GM12865 (cell line): ENCODE data around the gene SH2D3A.
A peak's percentile ranks its signal among the peaks of the same experiment; 100 is the strongest.
"Not testable (repeated sequence)": the region's sequence is repeated elsewhere in the genome, so short reads cannot be mapped to it uniquely, and the experiment has no call there.

Experiments
- DNase-seq: peaks from one replicate; pipeline ENCODE4 v3.0.0; 2010; ENCODE audit warnings: low read depth
- H3K4me3 ChIP-seq: 2 replicates; pipeline ENCODE4 v1.5.1; 2011; ENCODE audit warnings: mild to moderate bottlenecking, low read depth, low read length, control low read depth
- TF ChIP-seq, protein P1 (sequence below): IDR thresholded peaks from 2 replicates; pipeline ENCODE4 v1.5.1; 2011; ENCODE audit warnings: low read length, control low read depth, low read depth, inconsistent platforms; ENCODE audit not compliant: insufficient read depth; ENCODE audit errors: missing control alignments

The SH2D3A gene

DNA sequence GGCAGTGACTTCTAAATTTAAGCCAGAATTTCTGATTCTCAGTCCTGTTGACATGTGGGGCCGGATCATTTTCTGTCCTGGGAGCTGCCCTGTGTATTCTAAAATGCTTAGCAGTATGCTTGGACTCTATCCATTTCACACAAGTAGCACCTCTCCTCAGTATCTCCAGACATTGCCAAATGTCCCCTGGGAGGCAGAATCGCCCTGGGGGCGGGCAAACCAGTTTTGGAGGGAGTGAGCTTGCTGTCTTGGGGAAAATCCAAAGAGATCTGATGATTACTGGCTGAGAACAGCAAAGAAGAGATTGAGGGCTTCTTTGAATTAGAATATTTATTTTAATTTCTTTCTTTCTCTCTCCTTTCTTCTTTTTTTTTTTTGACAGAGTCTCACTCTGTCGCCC, 21.7 kb upstream of the SH2D3A start:
- DNase-seq, result no peak
- TF ChIP-seq, protein P1, sequence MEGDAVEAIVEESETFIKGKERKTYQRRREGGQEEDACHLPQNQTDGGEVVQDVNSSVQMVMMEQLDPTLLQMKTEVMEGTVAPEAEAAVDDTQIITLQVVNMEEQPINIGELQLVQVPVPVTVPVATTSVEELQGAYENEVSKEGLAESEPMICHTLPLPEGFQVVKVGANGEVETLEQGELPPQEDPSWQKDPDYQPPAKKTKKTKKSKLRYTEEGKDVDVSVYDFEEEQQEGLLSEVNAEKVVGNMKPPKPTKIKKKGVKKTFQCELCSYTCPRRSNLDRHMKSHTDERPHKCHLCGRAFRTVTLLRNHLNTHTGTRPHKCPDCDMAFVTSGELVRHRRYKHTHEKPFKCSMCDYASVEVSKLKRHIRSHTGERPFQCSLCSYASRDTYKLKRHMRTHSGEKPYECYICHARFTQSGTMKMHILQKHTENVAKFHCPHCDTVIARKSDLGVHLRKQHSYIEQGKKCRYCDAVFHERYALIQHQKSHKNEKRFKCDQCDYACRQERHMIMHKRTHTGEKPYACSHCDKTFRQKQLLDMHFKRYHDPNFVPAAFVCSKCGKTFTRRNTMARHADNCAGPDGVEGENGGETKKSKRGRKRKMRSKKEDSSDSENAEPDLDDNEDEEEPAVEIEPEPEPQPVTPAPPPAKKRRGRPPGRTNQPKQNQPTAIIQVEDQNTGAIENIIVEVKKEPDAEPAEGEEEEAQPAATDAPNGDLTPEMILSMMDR, result no peak
- H3K4me3 ChIP-seq, result no peak overlapping the region

DNA sequence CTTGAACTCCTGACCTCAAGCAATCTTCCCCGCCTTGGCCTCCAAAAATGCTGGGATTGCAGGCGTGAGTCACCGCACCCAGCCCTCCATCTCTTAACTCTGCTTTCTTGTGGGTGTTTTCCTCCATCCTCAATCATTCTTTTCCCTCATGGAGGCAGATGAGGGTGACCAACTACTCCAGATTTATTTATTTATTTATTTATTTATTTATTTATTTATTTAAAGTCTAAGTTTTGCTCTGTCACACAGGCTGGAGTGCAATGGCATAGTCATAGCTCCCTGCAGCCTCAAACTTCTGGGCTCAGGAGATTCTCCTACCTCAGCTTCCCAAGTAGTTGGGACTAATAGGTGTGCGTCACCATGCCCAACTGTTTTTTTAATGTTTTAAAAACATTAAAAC, 20.2 kb upstream of the SH2D3A start:
- DNase-seq, result no peak
- no peak overlapping the region for H3K4me3 ChIP-seq
- TF ChIP-seq, protein P1, result no peak

DNA sequence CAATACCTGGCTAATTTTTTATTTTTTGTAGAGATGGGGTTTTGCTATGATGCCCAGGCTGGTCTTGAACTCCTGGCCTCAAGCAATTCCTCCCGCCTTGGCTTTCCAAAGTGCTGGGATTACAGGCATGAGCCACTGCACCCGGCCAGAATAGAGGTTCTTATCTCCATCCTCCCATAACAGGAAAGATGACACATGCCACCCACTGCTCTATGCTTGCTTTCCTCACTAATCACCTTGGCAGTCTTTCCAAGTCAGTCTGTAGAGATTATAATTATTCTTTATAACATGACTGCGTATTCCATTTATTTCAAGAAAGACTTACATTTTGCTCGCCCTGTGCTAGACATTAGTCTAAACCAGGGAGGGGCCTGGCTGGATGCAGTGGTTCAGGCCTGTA, 12.0 kb upstream of the SH2D3A start:
- TF ChIP-seq, protein P1, result no peak
- DNase-seq, result no peak
- no peak overlapping the region for H3K4me3 ChIP-seq

DNA sequence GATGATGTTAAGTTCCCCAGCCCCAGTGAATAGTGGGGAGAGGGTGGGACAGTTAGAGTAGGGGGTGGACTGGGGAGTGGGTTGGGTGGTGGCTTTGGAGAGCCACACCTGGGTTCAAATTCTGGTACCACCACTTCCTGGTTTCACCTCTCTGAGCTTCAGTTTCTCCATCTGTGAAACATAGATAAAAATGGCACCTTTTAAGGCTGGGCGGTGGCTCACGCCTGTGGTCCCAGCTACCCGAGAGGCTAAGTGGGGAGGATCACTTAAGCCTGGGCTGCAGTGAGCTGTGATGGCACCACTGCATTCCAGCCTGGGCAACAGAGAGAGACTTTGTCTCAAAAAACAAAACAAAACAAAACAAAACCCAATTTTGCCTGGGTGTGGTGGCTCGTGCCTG, 11.2 kb upstream of the SH2D3A start:
- no peak overlapping the region for H3K4me3 ChIP-seq
- peak; percentile 63 for DNase-seq
- TF ChIP-seq, protein P1, result no peak

DNA sequence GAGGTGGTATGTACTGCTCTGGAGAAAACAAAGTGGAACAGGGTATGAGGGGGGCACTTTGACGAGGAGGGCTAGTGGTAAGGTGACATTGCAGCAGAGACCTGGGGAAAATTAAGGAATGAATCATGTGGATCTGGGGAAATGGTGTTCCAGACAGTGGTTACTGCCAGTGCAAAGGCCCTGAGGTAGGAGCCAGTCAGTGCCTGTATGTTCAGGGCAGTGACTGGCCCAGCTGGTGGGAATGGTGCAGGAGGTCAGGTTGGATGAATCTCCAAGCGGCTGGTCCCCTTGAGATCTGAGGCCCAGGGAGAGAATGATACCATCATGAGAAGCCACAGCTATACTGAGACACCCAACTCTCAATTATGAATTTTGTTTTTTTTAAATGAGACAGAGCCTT, 10.2 kb upstream of the SH2D3A start:
- TF ChIP-seq, protein P1, result no peak
- no peak overlapping the region for H3K4me3 ChIP-seq
- no peak for DNase-seq

DNA sequence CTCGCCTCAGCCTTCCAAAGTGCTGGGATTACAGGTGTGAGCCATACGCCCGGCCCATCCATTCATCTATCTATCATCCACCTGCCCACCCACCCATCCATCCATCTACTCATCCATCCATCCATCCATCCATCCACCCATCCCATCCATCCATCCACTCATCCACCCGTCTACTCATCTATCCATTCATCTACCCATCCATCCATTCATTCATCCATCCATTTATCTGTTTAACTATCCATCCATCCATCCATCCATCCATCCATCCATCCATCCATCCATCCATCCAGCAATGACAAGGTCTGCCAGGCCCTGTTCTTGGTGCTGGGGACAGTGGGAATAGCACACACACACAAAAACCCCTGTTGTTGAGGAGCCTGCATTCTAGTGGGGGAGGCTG, 9.8 kb upstream of the SH2D3A start:
- H3K4me3 ChIP-seq, result no peak overlapping the region
- TF ChIP-seq, protein P1, result no peak
- DNase-seq, result no peak

DNA sequence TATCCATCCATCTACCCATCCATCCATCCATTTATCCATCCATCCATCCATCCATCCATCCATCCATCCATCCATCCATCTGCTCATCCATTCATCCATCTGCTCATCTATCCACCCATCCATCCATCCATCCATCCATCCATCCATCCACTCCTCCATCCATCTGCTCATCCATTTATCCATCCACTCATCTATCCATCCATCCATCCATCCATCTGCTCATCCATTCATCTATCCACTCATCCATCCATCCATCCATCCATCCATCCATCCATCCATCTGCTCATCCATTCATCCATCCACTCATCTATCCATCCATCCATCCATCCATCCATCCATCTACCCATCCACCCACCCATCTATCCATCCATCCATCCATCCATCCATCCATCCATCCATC, 8.8 kb upstream of the SH2D3A start:
- DNase-seq, H3K4me3 ChIP-seq: not testable (repeated sequence)
